HG03575 (cell line): ENCODE results near the gene CACNA1E.
"Not testable (repeated sequence)": the region's sequence is repeated elsewhere in the genome, so short reads cannot be mapped to it uniquely, and the experiment has no call there.

ENCODE experiments used
- ATAC-seq: cut with Tn5 transposase; IDR thresholded peaks from one replicate; pipeline ENCODE4 v1.9.1; 2021; ENCODE audit not compliant: unreplicated experiment, insufficient number of reproducible peaks, low FRiP score; ENCODE audit errors: extremely low read depth

The CACNA1E gene

DNA sequence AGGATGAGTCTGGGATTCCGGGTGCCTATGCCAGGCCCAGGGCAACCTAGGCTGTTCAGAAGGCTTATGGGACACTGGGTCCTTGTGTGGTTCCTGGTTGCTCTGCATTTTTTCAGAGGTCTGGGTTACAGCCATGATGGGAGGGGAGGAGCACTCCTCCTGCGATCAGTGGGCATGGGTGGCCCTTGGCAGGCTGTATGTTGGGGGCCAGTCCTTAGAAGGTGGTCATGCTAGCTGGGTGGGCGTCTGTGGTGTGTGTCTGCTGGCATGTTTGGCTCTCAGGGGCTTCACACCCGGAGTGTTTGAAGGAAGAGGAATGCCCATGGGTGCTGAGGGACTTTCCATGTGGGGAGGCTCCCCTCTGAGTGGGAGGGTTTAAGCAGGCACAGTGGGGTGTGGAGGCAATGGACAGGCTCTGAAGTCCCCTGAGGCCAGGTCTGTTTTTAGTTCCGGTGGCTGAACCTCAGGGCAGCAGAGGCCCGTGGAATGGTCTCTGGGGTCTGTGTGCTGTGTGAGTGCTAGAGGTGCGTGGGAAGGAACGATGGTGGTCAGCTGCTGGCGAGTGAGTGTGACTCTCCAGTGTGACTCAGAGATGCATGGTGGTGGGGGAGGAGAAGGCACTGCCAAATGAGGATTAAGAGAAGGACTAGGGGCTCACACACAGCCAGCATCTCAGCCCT lies 25.3 kb downstream of the CACNA1E start:
- ATAC-seq = no peak

DNA sequence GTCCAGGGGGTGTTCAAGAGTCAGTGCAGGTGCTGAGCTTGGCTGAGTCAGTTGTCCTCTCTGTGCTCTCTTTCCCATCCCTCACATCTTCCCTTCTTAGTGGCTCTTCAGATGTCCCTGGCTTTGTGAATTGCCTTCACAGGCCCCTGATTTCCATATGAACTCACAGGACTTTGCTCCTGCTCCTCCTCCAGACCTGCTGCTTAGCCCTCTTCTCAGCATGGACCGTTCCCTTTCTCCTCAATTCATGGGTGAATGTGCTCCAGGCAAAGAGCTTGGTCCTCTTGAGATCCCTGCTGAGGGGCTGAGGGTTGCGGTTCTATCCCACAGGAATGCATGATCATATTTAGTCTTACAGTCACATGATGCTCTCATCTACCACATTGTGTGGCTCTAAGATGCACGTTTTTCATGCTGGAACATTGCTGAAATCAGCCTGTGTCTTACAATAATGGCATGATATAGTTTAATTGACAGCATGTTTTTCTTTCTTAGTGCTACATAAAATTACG lies 30.5 kb downstream of the CACNA1E start:
- no peak for ATAC-seq

DNA sequence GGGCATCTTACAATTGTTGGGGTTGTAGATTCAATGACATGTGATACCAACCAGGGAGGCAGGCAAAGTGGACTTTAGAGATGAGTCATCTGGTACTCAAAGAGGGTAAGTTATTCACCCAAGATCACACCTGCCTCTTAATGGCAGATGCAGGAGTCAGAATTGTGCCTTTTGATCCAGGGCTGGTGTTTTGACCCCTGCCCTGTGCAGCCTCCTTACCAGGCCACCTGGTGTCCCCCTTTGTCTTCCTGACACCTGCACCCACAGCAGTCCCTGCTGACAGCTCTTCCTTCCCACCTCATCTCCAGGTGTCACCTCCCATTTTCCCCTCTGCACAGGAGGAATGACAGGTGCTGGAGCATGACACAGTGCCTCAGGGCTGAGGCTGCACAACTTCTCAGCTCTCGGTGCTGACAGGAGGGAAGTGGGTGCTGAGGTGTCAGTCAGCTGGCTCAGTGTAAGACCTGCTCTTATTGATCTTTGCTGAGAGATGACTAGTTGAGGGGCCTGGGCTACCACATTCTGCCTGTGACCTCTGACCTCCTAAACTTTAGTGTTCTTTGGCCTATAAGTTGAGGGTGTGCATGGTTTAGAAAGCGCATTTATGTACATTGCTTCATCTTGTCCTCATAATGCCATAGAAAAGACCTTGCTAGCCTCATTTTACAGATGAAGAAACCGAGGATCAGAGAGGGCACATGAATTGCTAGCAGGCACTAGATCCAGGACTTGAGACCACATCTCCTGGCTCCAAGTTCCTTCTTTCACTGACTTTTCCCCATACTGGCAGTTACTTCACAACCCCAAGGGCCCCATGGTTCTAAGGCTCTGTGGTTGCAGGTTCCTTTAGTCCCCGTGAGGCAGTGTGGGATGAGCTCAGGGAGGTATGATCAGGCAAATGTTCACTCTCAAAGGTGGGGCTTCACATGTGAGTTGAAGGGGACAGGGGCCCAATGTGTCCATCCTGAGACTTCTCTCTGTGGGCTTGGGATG lies 31.3 kb downstream of the CACNA1E start:
- ATAC-seq = peak; percentile 58

DNA sequence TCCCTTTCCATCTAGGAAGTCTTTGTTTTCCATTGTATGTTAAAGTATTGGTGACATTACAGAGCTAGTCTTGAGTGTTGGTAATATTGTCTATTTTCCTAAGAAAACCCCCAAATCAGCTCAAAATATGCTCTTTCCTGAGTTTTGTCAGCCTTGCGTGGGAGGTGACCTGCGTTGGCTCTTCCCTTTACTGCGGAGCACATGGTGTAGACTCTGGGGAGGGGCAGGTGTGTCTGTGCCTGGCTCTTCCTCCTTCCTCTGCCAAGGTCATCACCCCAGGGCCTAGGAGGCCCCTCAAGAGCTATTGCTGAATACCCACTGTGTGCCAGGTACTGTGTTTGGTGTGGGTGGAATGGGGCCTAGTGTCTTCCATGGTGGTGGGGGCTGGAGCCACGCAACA lies 33.4 kb downstream of the CACNA1E start:
- no peak for ATAC-seq

DNA sequence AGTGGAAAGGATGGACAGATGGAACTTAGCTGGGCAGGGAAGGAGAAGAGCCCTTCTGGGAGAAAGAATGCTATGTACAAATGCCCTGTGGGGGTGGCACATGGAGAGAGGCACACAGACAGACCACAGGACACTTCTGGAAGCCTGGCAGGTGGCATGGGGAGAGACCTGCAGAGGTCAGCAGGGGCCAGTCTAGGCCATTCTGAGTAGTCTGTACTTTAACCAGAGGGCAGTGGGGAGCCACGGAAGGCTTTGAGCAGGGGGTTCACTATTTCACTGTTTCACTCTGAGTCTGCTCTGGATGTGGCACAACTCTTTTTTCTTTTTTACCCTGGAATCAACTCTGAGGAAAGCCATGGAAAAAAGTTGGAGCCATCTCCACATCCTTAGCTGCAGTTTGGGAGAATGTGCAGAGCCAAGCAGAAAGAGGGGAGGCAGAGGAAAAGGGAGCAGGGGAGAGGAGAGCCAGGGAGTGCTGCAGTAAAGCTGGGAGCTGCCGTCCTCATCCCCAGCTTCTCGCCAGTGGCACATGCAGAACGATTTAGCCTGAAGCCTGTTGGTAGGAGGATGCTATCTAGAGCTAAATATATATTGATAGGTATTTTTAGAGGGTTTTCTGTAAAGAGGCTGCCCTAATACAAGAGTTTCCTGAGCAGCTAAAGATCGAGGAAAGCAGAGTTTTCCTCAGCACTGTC lies 34.0 kb downstream of the CACNA1E start:
- ATAC-seq = no peak

DNA sequence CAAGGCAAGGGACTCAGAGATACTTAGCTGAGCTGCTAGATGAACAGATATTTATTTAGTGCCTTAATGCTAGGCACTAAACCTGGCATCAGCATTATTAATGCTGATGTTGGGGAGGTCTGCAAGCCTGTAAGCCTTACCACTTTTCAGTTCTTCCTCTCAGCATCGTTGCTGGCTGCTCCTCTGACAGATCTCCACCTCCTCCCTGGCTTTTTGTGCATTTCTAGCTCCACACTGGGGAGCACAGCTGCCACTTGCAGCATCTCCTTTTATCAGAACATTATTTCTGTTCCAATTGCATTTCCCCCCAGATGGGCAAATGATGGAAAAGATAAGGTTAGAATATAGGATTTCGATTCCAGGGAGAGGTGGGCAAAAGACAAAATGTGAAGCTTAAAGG lies 34.8 kb downstream of the CACNA1E start:
- ATAC-seq = no peak

DNA sequence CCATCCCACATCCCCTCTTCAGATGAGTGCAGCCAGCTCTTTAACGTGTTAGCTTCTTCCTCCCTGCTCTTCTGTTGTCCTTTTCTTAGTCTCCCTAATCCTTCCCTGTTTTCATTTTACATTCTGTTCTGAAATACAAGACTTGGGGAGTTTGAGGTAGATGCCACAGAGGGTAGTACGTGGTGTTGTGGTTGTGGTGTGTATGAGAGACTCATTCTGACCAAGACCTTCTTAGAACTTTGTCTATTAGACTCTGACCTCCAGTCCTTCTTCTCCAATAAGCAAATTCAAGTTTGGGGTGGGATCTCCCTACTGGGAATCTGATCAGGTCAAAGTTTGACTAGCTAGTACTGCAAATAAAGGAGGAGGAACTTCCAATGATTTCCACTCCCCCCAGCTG lies 39.5 kb downstream of the CACNA1E start:
- ATAC-seq = no peak

DNA sequence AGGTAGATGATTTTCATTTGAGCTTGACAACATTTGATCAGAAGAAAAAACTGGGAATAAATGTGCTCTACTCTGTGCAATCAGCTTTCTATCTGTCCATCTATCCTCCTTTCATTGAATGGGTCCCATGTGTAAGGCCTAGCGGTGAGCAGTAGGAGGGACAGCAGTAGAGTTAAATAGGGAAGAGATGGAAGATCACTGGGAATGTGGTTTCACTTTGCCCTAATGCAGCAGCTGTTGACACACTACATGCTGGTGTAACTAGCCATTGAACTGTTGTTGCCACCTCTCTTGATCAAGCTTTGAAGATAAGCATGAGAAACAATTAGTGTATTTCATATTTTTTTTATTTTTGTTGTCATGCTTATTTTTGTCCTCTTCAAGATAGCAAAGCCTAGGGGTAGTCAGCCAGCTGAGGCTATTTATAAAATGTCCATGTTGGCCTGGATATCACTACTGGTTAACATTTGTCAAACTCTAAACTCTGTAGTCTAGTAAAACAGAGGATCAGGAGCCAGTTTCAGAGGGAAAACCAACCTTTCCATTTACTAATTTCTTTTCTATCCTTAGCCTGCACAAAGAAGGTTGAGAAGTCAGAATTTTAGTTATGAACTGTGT lies 41.9 kb downstream of the CACNA1E start:
- no peak for ATAC-seq

DNA sequence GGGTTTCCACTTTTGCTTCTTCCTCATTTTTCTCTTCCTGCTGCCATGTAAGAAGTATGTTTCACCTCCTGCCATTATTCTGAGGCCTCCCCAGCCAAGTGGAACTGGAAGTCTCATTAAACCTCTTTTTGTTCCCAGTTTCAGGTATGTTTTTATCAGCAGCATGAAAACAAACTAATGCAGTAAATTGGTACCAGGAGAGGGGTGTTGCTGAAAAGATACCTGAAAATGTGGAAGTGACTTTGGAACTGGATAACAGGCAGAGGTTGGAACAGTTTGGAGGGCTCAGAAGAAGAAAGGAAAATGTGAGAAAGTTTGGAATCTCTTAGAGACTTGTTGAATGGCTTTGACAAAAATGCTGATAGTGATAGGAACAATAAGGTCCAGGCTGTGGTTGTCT lies 44.9 kb downstream of the CACNA1E start:
- not testable (repeated sequence) for ATAC-seq

DNA sequence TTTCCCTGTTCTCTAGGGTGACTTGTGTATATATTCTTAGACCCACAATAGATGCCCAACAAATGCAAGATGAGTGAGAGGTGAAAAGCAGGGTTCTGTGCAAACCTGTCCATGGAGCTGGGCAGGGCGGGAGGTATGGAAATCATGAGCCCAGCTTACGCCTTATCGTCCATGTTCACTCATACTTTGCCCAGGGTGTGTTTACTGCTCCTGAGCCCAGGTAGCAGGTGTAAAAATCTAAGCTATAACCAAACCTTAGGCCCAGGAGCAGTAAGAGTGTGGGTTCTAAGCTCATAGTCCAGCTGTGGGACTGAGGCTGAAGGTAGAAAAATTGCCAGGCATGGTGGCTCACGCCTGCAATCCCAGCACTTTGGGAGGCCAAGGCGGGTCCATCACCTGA lies 48.1 kb downstream of the CACNA1E start:
- no peak for ATAC-seq

DNA sequence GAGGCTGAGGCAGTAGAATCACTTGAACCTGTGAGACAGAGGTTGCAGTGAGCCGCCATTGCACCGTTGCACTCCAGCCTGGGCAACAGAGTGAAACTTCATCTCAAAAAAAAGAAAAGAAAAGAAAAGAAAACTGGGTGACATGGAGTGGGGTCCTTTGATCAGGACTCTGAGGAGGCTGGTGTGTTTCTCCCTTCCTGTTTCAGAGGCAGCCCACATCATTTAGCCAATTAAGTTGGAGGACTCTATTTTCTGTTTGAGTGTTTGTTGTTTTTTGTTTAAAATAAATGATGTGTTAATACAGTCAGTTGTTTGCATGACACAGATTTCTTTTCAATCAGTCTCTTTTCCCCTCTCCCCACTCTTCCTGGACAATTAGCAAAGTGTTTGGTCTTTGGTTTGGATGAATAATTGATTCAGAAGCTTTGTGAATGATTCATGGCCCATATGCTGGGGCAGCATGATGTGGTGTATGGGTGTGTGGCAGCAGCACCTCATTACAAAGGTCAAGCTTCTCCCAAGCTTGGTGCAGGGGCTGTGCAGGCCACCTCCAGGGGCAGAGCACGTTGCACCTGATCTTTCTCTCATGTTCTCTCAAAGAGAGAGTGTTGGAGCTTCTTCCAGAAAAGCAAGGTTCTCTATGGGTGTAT lies 48.8 kb downstream of the CACNA1E start:
- ATAC-seq = no peak

DNA sequence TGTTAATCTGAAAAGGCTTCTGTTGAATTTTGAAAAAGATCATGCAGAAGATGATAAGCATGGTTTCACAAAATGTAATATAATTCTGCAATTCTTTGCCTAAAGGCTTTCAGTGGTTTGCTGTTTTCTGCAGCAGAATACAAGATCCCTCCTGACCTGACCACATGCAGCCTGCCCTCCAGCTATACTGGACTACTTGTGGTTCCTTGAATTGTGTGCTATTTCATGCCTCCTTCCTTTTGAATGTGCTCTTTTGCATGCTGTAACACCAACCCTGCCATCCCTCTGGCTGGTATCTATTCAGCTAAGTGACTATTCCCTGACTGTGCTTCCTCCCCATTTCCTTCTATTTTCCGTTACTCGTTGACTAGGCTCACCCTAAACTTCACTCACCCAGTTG lies 55.5 kb downstream of the CACNA1E start:
- no peak for ATAC-seq

DNA sequence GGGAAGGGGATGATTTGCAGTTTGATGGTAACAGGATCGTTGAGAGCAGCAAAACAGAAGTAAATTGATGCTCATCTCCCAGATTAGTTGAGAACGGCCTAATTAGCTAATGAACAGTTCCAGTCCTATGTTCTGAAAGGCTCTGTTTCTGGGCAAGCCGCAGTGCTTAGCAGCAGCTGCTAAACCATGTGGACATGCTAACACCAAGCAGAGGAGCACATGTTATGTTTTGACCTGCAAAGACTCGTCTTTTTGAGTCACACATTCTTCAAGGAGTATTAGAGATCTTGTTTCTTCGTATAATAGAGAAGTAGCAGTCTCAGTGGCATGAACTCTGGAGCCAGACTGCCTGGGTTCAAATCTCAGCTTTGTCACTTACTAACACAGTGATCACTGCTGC lies 58.1 kb downstream of the CACNA1E start:
- no peak for ATAC-seq

DNA sequence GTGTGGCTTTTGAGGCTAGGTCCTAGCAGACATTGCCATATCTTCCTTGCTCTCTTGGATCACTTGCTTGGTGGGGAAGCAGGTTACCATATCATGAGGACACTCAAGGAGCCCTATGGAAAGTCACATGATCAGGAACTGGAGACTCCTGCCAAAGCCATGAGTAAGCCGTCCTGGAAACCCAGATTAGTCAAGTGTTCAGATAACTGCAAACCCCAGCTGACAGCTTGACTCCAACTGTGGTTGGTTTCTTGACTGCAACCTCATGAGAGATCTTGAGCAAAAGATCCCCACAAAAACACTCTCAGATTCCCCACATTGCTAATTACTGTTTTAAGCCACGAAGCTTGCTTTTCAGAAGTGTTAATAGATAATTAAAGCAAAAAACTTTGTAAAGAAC lies 58.6 kb downstream of the CACNA1E start:
- ATAC-seq = no peak

DNA sequence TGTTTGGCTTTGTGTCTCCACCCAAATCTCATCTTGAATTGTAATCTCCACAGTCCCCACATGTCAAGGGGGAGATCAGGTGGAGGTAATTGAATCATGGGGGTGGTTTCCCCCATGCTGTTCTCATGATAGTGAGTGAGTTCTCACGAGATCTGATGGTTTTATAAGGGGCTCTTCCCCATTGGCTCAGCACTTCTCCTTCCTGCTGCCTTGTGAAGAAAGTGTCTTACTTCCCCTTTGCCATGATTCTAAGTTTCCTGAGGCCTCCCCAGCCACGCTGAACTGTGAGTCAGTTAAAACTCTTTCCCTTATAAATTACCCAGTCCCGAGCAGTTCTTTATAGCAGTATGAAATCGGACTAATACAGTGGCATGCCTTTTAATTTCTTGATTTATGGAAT lies 59.1 kb downstream of the CACNA1E start:
- ATAC-seq = not testable (repeated sequence)

DNA sequence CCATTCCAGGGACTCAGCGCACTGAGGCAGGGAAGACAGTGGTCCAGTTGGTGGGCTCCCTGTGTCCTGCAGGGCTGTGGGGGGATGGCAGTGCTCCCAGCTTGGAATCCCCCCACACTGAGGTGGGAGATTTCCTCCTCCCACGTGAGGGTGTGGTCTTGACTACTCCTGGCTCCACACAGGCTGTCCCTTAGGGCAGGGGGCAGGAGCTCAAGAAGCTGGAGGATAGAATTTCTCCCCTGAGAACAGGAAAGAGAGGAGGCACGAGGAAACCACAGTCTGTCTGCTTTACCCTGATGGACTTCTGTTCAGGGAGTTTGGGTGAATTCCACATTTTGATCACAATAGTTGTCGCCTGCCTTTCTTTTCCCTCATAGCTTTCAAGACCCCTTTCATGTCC lies 62.1 kb downstream of the CACNA1E start:
- no peak for ATAC-seq

DNA sequence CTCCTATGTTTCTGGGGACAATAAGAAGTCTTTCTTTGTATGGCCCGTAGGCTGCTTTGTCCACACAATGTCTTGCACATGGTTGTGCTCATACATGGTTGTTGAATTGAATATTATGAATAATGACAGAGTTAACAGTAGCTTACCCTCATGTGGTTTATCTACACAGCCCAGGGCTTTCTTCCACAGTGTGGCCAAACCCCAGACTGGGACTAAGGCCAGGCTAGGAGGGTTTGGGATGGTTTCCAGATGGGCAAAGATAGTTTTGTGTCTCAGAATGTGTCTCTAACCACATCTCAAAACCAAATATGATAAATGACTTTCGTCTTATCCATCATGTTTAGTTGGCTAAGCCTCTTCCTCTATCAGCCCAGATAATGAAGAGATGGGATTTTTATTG lies 65.2 kb downstream of the CACNA1E start:
- ATAC-seq = no peak

DNA sequence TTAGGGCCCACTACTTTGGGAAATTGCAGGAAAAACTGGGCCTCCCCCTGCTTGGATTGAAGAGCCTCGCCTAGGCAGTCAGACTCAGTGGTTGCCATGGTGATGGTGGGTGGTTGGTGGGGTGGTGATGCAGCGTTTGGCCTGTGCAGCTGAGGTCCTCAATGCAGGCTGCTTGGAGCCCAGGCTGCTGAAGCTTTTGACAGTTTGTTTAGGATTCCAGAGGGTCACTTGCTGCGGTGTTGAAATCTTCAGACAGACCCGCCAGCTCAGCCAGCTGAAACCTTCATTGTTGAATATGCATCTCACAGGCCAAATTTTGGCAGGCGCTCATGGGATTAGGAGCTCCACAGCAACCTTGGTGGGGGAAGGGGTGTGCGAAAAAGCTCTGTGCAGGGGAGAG lies 67.9 kb downstream of the CACNA1E start:
- no peak for ATAC-seq

DNA sequence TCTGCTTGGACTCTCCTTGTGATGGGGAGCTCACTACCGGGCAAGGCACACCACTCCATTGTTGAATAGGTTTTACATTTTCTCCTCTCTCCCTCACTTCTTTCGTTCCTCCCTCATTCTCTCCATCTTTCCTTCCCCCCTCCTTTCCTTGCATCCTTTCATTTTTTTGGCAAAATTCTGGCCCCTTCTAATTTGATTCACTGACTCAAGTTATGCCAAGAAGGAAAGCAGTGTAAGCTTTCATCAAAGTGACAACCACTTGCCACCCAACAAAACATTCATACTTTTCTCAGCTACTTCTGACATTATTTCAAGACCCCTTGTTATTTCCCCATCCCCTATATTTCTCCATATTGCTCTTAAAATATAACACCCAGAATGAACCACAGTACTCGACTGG lies 68.4 kb downstream of the CACNA1E start:
- no peak for ATAC-seq
